Subcutaneous adipose tissue (tissue), 4 donors: ENCODE results near the gene PBXIP1. TPM values are rescaled to one million over a fixed set of nuclear protein-coding genes. Genes with fewer than 3 reads are reported as not detected.

Experiments used
- CTCF ChIP-seq: fragments of 450-650 bp; IDR thresholded peaks from one replicate; pipeline ENCODE4 v1.5.1; 2016; ENCODE audit warnings: low read depth, mild to moderate bottlenecking, control low read depth, antibody characterized with exemption, moderate library complexity
- total RNA-seq, 4 donors: library from RNA; depleted of rRNA; stranded (reverse); fragments of >200 nt; gene quantifications; one replicate each; pipeline ENCODE4 v1.1.0, GENCODE V29; 2016

PBXIP1 gene
- total RNA-seq, 4 donors from 2014 or later = 34.9 to 177 (median 91.0) TPM

GRCh38 chr1:154962156-154962749 is 6.4 kb upstream of the PBXIP1 start:
- no peak for TF ChIP-seq CTCF

- no peak for TF ChIP-seq CTCF
Observed at GRCh38 chr1:154961207-154962155, 5.6 kb upstream of the PBXIP1 start, which contains the start of gene PYGO2. PYGO2 (minus strand) TSS chr1:154961782; CDS start chr1:154961576, 206 bp downstream.

- TF ChIP-seq CTCF = no peak
Observed at GRCh38 chr1:154960446-154961136, 4.7 kb upstream of the PBXIP1 start.

- TF ChIP-seq CTCF = no peak
Observed at GRCh38 chr1:154959426-154959780, 3.5 kb upstream of the PBXIP1 start.

GRCh38 chr1:154958681-154959425 is 3.0 kb upstream of the PBXIP1 start:
- TF ChIP-seq CTCF = no peak

- TF ChIP-seq CTCF = no peak
Observed at GRCh38 chr1:154958036-154958435, 2.1 kb upstream of the PBXIP1 start.
